Gastroesophageal sphincter (tissue), 4 donors: ENCODE measurements around the gene TTLL3. TPM values are rescaled to one million over a fixed set of nuclear protein-coding genes. Genes with fewer than 3 reads are reported as not detected.
A peak's percentile ranks its signal among the peaks of the same experiment; 100 is the strongest.

Source experiments
- ATAC-seq: fragments of 150-250 bp; one replicate; pipeline ENCODE4 v1.9.1; 2016; ENCODE audit warnings: mild to moderate bottlenecking, moderate library complexity
- H3K27ac ChIP-seq, 4 donors: fragments of 200-600 bp; sonication (generic) in 3 of 4; 1 replicate in 3 of 4; 2 replicates in 1 of 4; pipeline ENCODE4 v1.5.1; 2016 to 2019
- H3K27me3 ChIP-seq: fragments of 200-600 bp; sonication (generic); one replicate; pipeline ENCODE4 v1.5.1; 2019
- H3K36me3 ChIP-seq, 2 donors: fragments of 200-600 bp; sonication (generic); one replicate each; pipeline ENCODE4 v1.5.1; 2019; ENCODE audit warnings: control low read depth in 1 of 2
- H3K4me1 ChIP-seq, 3 donors: fragments of 200-600 bp; sonication (generic); 1 replicate in 2 of 3; 2 replicates in 1 of 3; pipeline ENCODE4 v1.5.1; 2016 to 2019; ENCODE audit warnings: control low read depth in 2 of 3
- H3K4me3 ChIP-seq, 2 donors: fragments of 200-600 bp; sonication (generic); one replicate each; pipeline ENCODE4 v1.5.1; 2019; ENCODE audit warnings: mild to moderate bottlenecking in 1 of 2, moderate library complexity in 1 of 2
- H3K9me3 ChIP-seq, 3 donors: fragments of 200-600 bp; sonication (generic); one replicate each; pipeline ENCODE4 v1.5.1; 2017 to 2019; ENCODE audit warnings: control low read depth in 2 of 3
- CTCF ChIP-seq, 4 experiments: fragments of 200-600 bp in 2 of 4; fragments of 450-650 bp in 2 of 4; sonication (generic) in 1 of 4; IDR thresholded peaks; one replicate each; pipeline ENCODE4 v1.5.1; 2017 to 2019; ENCODE audit warnings: antibody characterized with exemption in 4 of 4, mild to moderate bottlenecking in 2 of 4, moderate library complexity in 2 of 4
- EP300 ChIP-seq: sonication (generic); formaldehyde crosslinking; IDR thresholded peaks from one replicate; pipeline ENCODE4 v1.6.1; 2017; ENCODE audit warnings: antibody characterized with exemption, mild to moderate bottlenecking
- POLR2A ChIP-seq, 2 donors: fragments of 450-650 bp; IDR thresholded peaks; one replicate each; pipeline ENCODE4 v1.6.1; 2017; ENCODE audit warnings: antibody characterized with exemption in 2 of 2, mild to moderate bottlenecking in 2 of 2, moderate library complexity in 1 of 2
- POLR2AphosphoS5 ChIP-seq: sonication (generic); formaldehyde crosslinking; IDR thresholded peaks from one replicate; pipeline ENCODE4 v1.6.1; 2017; ENCODE audit warnings: antibody characterized with exemption
- WGBS, 2 donors: methylation state at CpG; one replicate each; pipeline ENCODE4 v1.1.5; 2018; ENCODE audit warnings: low coverage in 1 of 2; 5-methylcytosine and 5-hydroxymethylcytosine counted together
- total RNA-seq, 4 donors: library from RNA; depleted of rRNA; stranded (reverse); fragments of >200 nt; gene quantifications; one replicate each; pipeline ENCODE4 v1.1.0, GENCODE V29; 2016

Gene TTLL3
- total RNA-seq, 4 donors from 2014 or later = 6.2 to 71.3 (median 29.5) TPM

GRCh38 chr3:9765865-9766264 is 44.2 kb upstream of the TTLL3 start:
- Histone ChIP-seq H3K9me3 (no peaks in the 10 kb centered on the region), H3K27me3 (no peaks in the 10 kb centered on the region), H3K4me1 (peaks cover 3 to 47% (median 27%) of the 10 kb centered on the region in 3 donors), H3K36me3 (peaks cover 0 to 60% of the 10 kb centered on the region in 2 donors), H3K4me3 (no peak overlapping the region), H3K27ac (no peak overlapping the region)
- TF ChIP-seq CTCF (IDR thresholded peaks at IDR 0.05) = no peak
- TF ChIP-seq EP300 = no peak
- TF ChIP-seq POLR2AphosphoS5 = no peak
- TF ChIP-seq POLR2A (IDR thresholded peaks at IDR 0.05) = no peak
- 100% methylated on average over 3 of the region's 4 CpGs; no CpG with 5 or more reads in 1 of the 2 donors for WGBS, 2 donors
- no peak for ATAC-seq

GRCh38 chr3:9767418-9767817 is 42.6 kb upstream of the TTLL3 start:
- no peak overlapping the region for H3K4me3 ChIP-seq
- no peaks in the 10 kb centered on the region for H3K27me3 ChIP-seq
- H3K36me3 ChIP-seq = peaks cover 0 to 45% of the 10 kb centered on the region in 2 donors
- 24 to 48% methylated on average over 2 to 5 of the region's 7 CpGs for WGBS, 2 donors
- H3K9me3 ChIP-seq = no peaks in the 10 kb centered on the region
- peak overlapping the region in 3 of 4 donors; percentile 52 to 93 (median 88) for H3K27ac ChIP-seq
- peaks cover 3 to 53% (median 28%) of the 10 kb centered on the region in 3 donors for H3K4me1 ChIP-seq
- TF ChIP-seq POLR2AphosphoS5 = no peak
- no peak for TF ChIP-seq CTCF (IDR thresholded peaks at IDR 0.05)
- no peak for TF ChIP-seq EP300
- no peak for TF ChIP-seq POLR2A (IDR thresholded peaks at IDR 0.05)
- ATAC-seq = no peak

GRCh38 chr3:9768141-9768775 is 41.8 kb upstream of the TTLL3 start:
- Histone ChIP-seq H3K27me3 (no peaks in the 10 kb centered on the region), H3K27ac (peak overlapping the region in 3 of 4 donors; percentile 88 to 93 (median 91)), H3K4me1 (peaks cover 3 to 53% (median 28%) of the 10 kb centered on the region in 3 donors), H3K4me3 (peak overlapping the region in 1 of 2 donors; percentile 88), H3K9me3 (no peaks in the 10 kb centered on the region), H3K36me3 (peaks cover 0 to 37% of the 10 kb centered on the region in 2 donors)
- no peak for ATAC-seq
- 38 to 51% methylated on average over 4 of the region's 6 CpGs for WGBS, 2 donors
- TF ChIP-seq CTCF (IDR thresholded peaks at IDR 0.05) (no peak), POLR2AphosphoS5 (no peak), EP300 (no peak), POLR2A (IDR thresholded peaks at IDR 0.05) (no peak)

GRCh38 chr3:9769012-9769411 is 41.0 kb upstream of the TTLL3 start:
- no peak for ATAC-seq
- peaks cover 0 to 29% of the 10 kb centered on the region in 2 donors for H3K36me3 ChIP-seq
- peak overlapping the region; percentile 88 to 93 (median 90) for H3K27ac ChIP-seq
- peaks cover 3 to 53% (median 28%) of the 10 kb centered on the region in 3 donors for H3K4me1 ChIP-seq
- H3K27me3 ChIP-seq = no peaks in the 10 kb centered on the region
- 33 to 42% methylated on average over 4 to 5 of the region's 5 CpGs for WGBS, 2 donors
- TF ChIP-seq CTCF (IDR thresholded peaks at IDR 0.05) (no peak), POLR2A (IDR thresholded peaks at IDR 0.05) (no peak), POLR2AphosphoS5 (no peak), EP300 (no peak)
- H3K4me3 ChIP-seq = peak overlapping the region; percentile 84 to 88
- H3K9me3 ChIP-seq = no peaks in the 10 kb centered on the region
